Suprapubic skin (tissue), 4 donors: ENCODE results near the gene MYOM1.

Experiments
- CTCF ChIP-seq, 2 donors: fragments of 200-600 bp in 1 of 2; fragments of 450-650 bp in 1 of 2; sonication (generic) in 1 of 2; IDR thresholded peaks; one replicate each; pipeline ENCODE4 v1.5.1; 2016 to 2019; ENCODE audit warnings: antibody characterized with exemption in 2 of 2, mild to moderate bottlenecking in 1 of 2, moderate library complexity in 1 of 2
- POLR2A ChIP-seq, 2 donors: fragments of 450-650 bp; IDR thresholded peaks; one replicate each; pipeline ENCODE4 v1.6.1; 2017; ENCODE audit warnings: antibody characterized with exemption in 2 of 2, mild to moderate bottlenecking in 2 of 2, moderate library complexity in 2 of 2
- POLR2AphosphoS5 ChIP-seq, 3 donors: sonication (generic); formaldehyde crosslinking; IDR thresholded peaks; one replicate each; pipeline ENCODE4 v1.6.1; 2017; ENCODE audit warnings: antibody characterized with exemption in 3 of 3

- TF ChIP-seq CTCF (IDR thresholded peaks at IDR 0.05): no peak
- TF ChIP-seq POLR2A (IDR thresholded peaks at IDR 0.05): no peak
- TF ChIP-seq POLR2AphosphoS5 (IDR thresholded peaks at IDR 0.05): no peak
Measured at GRCh38 chr18:3140986-3141639, 78.7 kb downstream of the MYOM1 start.
